ENCODE results near the gene RAB9A. TPM values are rescaled to one million over a fixed set of nuclear protein-coding genes. Genes with fewer than 3 reads are reported as not detected.

Gene RAB9A
- total RNA-seq, 4 donors from 2014 or later, result 44.6 to 70.5 (median 56.0) TPM

DNA sequence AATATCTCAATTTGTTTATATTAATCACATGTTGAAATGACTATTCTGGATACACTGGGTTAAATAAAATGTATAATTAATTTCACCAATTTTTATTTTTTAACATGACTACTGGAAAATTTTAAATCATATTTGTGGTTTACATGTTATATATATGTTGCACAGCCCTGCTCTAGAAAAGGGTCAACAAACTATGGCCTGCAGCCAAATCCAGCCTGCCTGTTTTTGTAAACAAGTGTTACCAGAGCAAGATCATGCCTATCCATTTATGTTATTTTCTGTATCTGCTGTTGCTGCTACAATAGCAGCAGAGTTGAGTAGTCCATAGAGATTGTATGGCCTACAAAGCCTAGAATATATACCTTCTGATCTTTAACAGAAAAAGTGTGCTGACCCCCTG, 34.8 kb upstream of the RAB9A start:
- intact Hi-C loops (cut with DNase I; ENCODE audit: low total_unique reads), result no loop called here
- H3K4me3 ChIP-seq (ENCODE audit: low read depth, poor library complexity, severe bottlenecking), result no peak overlapping the region
- TF ChIP-seq POLR2A (IDR thresholded peaks at IDR 0.05), result no peak
- TF ChIP-seq, protein P1, sequence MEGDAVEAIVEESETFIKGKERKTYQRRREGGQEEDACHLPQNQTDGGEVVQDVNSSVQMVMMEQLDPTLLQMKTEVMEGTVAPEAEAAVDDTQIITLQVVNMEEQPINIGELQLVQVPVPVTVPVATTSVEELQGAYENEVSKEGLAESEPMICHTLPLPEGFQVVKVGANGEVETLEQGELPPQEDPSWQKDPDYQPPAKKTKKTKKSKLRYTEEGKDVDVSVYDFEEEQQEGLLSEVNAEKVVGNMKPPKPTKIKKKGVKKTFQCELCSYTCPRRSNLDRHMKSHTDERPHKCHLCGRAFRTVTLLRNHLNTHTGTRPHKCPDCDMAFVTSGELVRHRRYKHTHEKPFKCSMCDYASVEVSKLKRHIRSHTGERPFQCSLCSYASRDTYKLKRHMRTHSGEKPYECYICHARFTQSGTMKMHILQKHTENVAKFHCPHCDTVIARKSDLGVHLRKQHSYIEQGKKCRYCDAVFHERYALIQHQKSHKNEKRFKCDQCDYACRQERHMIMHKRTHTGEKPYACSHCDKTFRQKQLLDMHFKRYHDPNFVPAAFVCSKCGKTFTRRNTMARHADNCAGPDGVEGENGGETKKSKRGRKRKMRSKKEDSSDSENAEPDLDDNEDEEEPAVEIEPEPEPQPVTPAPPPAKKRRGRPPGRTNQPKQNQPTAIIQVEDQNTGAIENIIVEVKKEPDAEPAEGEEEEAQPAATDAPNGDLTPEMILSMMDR (IDR thresholded peaks at IDR 0.05), result no peak
- DNase-seq (ENCODE audit: low spot score in 2 of 2), result no peak

DNA sequence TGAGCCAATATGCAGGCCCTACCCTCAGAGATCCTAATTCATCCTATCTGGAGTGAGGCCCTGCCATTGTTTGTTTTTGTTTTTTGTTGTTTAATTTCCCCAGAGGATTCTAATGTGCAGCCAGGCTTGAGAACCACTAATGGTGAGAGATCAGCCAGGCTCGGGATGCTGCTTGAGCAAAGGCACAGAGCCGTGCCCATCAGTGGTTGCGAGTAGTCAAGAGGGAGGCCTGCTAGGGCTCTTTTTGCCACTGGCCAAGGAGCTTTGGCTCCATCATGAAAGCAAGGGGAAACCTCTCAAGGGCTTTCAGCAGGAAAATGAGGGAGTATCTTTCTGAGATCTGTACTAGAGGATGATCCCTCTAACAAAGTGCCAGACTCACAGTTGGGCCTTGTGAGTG, 33.3 kb upstream of the RAB9A start:
- 87 to 92% methylated on average over 3 of the region's 3 CpGs for WGBS, 2 donors
- DNase-seq (ENCODE audit: low spot score in 2 of 2), result no peak
- no peak overlapping the region for H3K4me3 ChIP-seq (ENCODE audit: low read depth, poor library complexity, severe bottlenecking)
- TF ChIP-seq POLR2A (IDR thresholded peaks at IDR 0.05), result no peak
- TF ChIP-seq, protein P1 (IDR thresholded peaks at IDR 0.05), result no peak
- intact Hi-C loops (cut with DNase I; ENCODE audit: low total_unique reads), result loop anchor here (5.0 kb wide), 1 partner anchor 377 kb away; no protein-coding TSS in a partner anchor

DNA sequence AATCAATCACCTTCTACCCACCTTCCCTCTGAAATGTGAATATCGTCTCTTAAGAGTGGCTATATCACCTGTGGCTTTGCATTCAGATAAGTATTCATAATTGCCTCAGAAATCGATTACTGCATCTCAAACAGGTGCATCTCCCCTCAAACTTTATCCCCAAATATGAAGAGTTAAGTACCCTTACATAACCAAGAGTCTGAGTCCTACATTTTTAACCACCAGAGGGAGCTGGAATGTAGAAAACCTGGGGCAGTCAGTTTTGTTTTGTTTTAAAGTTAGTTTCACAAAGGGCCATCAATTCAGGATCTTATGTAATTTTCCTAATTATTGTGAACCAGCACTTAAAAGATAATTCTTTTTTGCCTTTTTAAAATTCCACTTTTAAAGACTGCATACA, 30.3 kb upstream of the RAB9A start:
- no peak overlapping the region for H3K4me3 ChIP-seq (ENCODE audit: low read depth, poor library complexity, severe bottlenecking)
- no peak for DNase-seq (ENCODE audit: low spot score in 2 of 2)
- 14 to 15% methylated on average over 2 of the region's 2 CpGs for WGBS, 2 donors
- no peak for TF ChIP-seq POLR2A (IDR thresholded peaks at IDR 0.05)
- TF ChIP-seq, protein P1 (IDR thresholded peaks at IDR 0.05), result no peak
- intact Hi-C loops (cut with DNase I; ENCODE audit: low total_unique reads), result loop anchor here (5.0 kb wide), 1 partner anchor 374 kb away; no protein-coding TSS in a partner anchor

DNA sequence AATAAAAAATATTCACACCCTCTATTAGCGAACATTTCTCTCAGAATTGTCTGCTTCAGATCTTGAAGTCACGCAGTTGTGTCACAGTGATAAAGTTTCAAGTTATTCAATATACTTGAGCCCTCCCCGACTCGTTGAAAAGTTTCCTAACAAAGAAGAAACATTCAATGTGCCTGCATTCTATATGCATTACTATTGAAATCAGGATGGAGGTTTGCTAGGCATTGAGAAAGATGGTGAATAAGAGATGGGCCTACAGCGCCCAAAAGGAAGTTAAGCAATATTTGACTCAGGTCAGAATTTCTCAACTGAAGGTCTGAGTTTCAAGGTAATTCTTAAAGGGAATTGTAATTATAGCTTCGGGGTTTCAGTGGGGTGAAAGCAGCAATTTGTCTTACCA, 29.9 kb upstream of the RAB9A start:
- TF ChIP-seq, protein P1 (IDR thresholded peaks at IDR 0.05), result no peak
- no peak for TF ChIP-seq POLR2A (IDR thresholded peaks at IDR 0.05)
- no peak overlapping the region for H3K4me3 ChIP-seq (ENCODE audit: low read depth, poor library complexity, severe bottlenecking)
- DNase-seq (ENCODE audit: low spot score in 2 of 2), result no peak
- intact Hi-C loops (cut with DNase I; ENCODE audit: low total_unique reads), result loop anchor here (5.0 kb wide), 1 partner anchor 373 kb away; no protein-coding TSS in a partner anchor
- WGBS, 2 donors, result 32 to 44% methylated on average over 6 of the region's 6 CpGs

DNA sequence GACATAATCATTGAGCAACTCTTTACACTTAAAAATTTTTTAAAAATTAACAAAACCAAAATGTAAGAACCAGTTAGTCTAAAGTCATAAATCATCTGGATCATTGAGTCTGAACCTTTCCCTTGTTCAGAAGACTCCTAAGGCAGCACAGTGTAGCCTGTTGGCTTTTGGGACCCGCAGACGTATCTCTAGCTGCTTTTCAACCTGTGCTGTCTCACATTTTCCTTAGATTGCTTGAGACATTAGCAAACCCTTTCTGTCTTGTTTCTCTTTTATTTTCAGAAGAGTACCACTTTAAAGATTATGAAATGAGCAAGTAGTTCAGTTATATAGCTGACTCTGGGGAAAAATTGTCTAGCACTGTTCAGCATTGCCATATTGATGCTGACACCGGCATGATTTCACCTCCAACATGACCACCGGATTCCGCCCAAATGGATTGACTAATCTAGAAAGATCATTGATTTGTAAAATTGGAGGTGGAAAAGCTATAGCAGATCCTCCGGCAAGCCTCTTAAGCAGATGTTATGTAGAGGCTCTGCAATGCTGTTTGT, 27.1 kb upstream of the RAB9A start:
- 70 to 82% methylated on average over 6 of the region's 6 CpGs for WGBS, 2 donors
- TF ChIP-seq, protein P1 (IDR thresholded peaks at IDR 0.05), result no peak
- TF ChIP-seq POLR2A (IDR thresholded peaks at IDR 0.05), result no peak
- no peak for DNase-seq (ENCODE audit: low spot score in 2 of 2)
- H3K4me3 ChIP-seq (ENCODE audit: low read depth, poor library complexity, severe bottlenecking), result no peak overlapping the region
- intact Hi-C loops (cut with DNase I; ENCODE audit: low total_unique reads), result loop anchor here (10.0 kb wide), 1 partner anchor 73 kb away; the partner anchor contains the start of genes OFD1 and TRAPPC2

DNA sequence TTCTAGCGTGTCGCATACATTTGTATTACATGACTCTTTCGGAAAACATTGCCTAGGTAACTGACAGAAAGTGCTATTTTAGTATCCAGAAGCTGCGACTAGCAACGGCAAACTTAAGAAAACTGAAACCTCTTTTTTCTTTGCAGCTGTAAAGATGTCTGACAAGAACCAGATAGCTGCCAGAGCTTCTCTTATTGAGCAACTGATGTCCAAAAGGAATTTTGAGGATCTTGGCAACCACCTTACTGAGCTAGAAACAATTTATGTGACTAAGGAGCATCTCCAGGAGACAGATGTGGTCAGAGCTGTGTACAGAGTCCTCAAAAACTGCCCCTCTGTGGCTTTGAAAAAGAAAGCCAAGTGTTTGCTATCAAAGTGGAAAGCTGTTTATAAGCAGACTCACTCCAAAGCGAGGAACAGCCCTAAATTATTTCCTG, 26.6 kb upstream of the RAB9A start:
- no peak overlapping the region for H3K4me3 ChIP-seq (ENCODE audit: low read depth, poor library complexity, severe bottlenecking)
- WGBS, 2 donors, result 64 to 74% methylated on average over 6 of the region's 6 CpGs
- TF ChIP-seq, protein P1 (IDR thresholded peaks at IDR 0.05), result no peak
- no peak for TF ChIP-seq POLR2A (IDR thresholded peaks at IDR 0.05)
- intact Hi-C loops (cut with DNase I; ENCODE audit: low total_unique reads), result loop anchor here (10.0 kb wide), 1 partner anchor 72 kb away; the partner anchor contains the start of genes OFD1 and TRAPPC2
- no peak for DNase-seq (ENCODE audit: low spot score in 2 of 2)

All from lower leg skin (tissue), 4 donors.